Hepatocyte (in vitro differentiated cells): ENCODE measurements around the gene NSUN6. TPM values are rescaled to one million over a fixed set of nuclear protein-coding genes. Genes with fewer than 3 reads are reported as not detected.

Source experiments
- DNase-seq: peaks from one replicate; pipeline ENCODE4 v3.0.0-alpha.2; 2016; ENCODE audit warnings: low spot score
- H2AFZ ChIP-seq: fragments of 200-600 bp; sonication (generic); 2 replicates; pipeline ENCODE4 v1.6.0; 2016; ENCODE audit warnings: antibody characterized with exemption, mild to moderate bottlenecking
- H3K27ac ChIP-seq: fragments of 200-600 bp; sonication (generic); 2 replicates; pipeline ENCODE4 v1.5.1; 2016; ENCODE audit warnings: mild to moderate bottlenecking
- H3K27me3 ChIP-seq: fragments of 200-600 bp; sonication (generic); 2 replicates; pipeline ENCODE4 v1.6.1; 2016
- H3K36me3 ChIP-seq: fragments of 200-600 bp; sonication (generic); replicated peaks from 2 replicates; pipeline ENCODE4 v1.5.1; 2016; ENCODE audit warnings: low read depth; ENCODE audit not compliant: insufficient read depth
- H3K4me1 ChIP-seq: fragments of 200-600 bp; sonication (generic); 2 replicates; pipeline ENCODE4 v1.5.1; 2016; ENCODE audit warnings: mild to moderate bottlenecking, moderate library complexity; ENCODE audit not compliant: insufficient read depth
- H3K4me2 ChIP-seq: fragments of 200-600 bp; sonication (generic); 2 replicates; pipeline ENCODE4 v1.6.0; 2016
- H3K4me3 ChIP-seq: fragments of 200-600 bp; sonication (generic); 2 replicates; pipeline ENCODE4 v1.5.1; 2016; ENCODE audit warnings: mild to moderate bottlenecking
- H3K79me2 ChIP-seq: fragments of 200-600 bp; sonication (generic); 2 replicates; pipeline ENCODE4 v1.6.0; 2017; ENCODE audit warnings: mild to moderate bottlenecking
- H3K9me2 ChIP-seq: fragments of 200-600 bp; sonication (generic); replicated peaks from 2 replicates; pipeline ENCODE4 v1.6.0; 2017; ENCODE audit warnings: mild to moderate bottlenecking; ENCODE audit not compliant: insufficient read depth
- H3K9me3 ChIP-seq: fragments of 200-600 bp; sonication (generic); 2 replicates; pipeline ENCODE4 v1.5.1; 2016; ENCODE audit warnings: low read depth, mild to moderate bottlenecking
- H4K20me1 ChIP-seq: fragments of 200-600 bp; sonication (generic); 2 replicates; pipeline ENCODE4 v1.6.0; 2016; ENCODE audit warnings: mild to moderate bottlenecking; ENCODE audit not compliant: insufficient read depth, poor library complexity, severe bottlenecking
- EZH2 ChIP-seq: fragments of 200-600 bp; sonication (generic); IDR thresholded peaks from 2 replicates; pipeline ENCODE4 v1.6.1; 2016; ENCODE audit warnings: antibody characterized with exemption, mild to moderate bottlenecking, borderline replicate concordance
- EZH2phosphoT487 ChIP-seq: fragments of 200-600 bp; sonication (generic); IDR thresholded peaks from one replicate; pipeline ENCODE4 v1.6.1; 2018; ENCODE audit warnings: antibody characterized with exemption, mild to moderate bottlenecking, low read depth, moderate library complexity; ENCODE audit not compliant: unreplicated experiment, severe bottlenecking
- WGBS: methylation state at CpG from one replicate; pipeline ENCODE4 v1.1.6; 2016; ENCODE audit warnings: low lambda C conversion rate; ENCODE audit errors: missing lambda C conversion rate; 5-methylcytosine and 5-hydroxymethylcytosine counted together
- polyA plus RNA-seq: library from polyadenylated mRNA; unstranded; fragments of >200 nt; fragmentation: Nextera tagmentation; extraction: Ambion mirVana; gene quantifications from 2 replicates; pipeline ENCODE4 v1.2.1, GENCODE V29; 2016
- total RNA-seq: library from RNA; depleted of rRNA; stranded (reverse); fragments of >200 nt; gene quantifications from 2 replicates; pipeline ENCODE4 v1.2.3, GENCODE V29; 2014
- TF ChIP-seq, protein P1 (sequence below): fragments of 200-600 bp; sonication (generic); IDR thresholded peaks from 2 replicates; pipeline ENCODE4 v1.5.1; 2016; ENCODE audit warnings: antibody characterized with exemption, mild to moderate bottlenecking; ENCODE audit not compliant: poor library complexity

The NSUN6 gene
- total and polyA plus RNA-seq, 2 experiments from 2014 or later, result 12.2 to 14.6 TPM

DNA sequence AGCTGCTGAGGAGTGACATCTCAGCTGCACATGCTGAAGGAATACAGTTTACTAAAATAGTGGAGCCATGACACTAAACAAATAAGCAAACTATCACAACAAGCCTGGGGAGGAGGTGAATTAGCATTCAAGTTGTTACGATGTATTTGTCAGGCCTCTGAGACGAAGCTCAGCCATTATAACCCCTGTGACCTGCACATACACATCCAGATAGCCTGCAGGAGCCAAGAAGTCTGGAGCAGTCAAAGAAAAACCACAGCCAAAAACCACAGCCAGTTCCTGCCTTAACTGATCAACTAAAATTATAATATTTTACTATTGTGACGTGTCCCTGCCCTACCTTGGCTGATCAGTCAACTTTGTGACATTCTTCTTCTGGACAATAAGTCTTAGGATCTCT, 68.6 kb downstream of the NSUN6 start:
- no peaks in the 10 kb centered on the region for H4K20me1 ChIP-seq

DNA sequence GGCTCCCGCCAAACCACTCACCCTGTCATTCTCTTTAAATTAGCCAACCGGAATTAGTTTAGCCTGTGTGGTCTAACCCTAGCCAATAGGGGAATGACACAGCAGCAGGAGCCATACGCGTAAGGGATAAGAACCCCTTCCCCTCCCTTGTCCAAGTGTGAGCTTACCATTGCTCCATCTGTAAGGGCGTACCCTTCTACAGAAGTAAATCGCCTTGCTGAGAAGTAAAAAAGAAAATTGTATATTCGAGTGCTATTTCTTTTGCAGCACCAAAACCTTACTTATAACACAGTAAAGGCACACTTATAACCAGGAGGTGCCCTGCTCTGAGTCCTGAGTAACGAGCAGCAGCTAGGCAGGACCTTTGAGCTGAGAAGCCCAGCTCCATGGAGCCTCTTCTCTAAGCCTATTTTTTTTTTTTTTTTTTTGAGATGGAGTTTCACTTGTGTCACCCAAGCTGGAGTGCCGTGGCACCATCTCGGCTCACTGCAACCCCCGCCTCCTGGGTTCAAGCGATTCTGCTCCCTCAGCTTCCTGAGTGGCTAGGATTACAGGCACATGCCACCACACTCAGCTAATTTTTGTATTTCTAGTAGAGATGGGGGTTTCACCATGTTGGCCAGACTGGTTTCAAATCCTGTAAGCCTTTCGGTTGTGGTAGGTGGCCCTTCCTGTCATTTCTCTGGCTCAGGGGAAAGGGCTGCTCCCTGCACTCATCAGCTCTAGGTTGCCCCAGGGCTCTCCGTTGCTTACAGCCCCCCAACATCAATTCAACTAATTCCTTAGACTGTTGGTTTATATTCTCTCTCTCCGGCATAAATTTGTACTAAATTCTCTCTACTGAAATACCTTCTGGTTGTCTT, 73.3 kb downstream of the NSUN6 start:
- no peaks in the 10 kb centered on the region for H4K20me1 ChIP-seq
- H2AFZ ChIP-seq, result no peak overlapping the region
- no peaks in the 10 kb centered on the region for H3K9me3 ChIP-seq
- 95% methylated on average over 15 of the region's 15 CpGs for WGBS
- no peaks in the 10 kb centered on the region for H3K79me2 ChIP-seq
- no peaks in the 10 kb centered on the region for H3K4me1 ChIP-seq
- TF ChIP-seq, protein P1, sequence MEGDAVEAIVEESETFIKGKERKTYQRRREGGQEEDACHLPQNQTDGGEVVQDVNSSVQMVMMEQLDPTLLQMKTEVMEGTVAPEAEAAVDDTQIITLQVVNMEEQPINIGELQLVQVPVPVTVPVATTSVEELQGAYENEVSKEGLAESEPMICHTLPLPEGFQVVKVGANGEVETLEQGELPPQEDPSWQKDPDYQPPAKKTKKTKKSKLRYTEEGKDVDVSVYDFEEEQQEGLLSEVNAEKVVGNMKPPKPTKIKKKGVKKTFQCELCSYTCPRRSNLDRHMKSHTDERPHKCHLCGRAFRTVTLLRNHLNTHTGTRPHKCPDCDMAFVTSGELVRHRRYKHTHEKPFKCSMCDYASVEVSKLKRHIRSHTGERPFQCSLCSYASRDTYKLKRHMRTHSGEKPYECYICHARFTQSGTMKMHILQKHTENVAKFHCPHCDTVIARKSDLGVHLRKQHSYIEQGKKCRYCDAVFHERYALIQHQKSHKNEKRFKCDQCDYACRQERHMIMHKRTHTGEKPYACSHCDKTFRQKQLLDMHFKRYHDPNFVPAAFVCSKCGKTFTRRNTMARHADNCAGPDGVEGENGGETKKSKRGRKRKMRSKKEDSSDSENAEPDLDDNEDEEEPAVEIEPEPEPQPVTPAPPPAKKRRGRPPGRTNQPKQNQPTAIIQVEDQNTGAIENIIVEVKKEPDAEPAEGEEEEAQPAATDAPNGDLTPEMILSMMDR, result no peak
- no peak for TF ChIP-seq EZH2phosphoT487
- TF ChIP-seq EZH2, result no peak
- no peaks in the 10 kb centered on the region for H3K36me3 ChIP-seq
- H3K27me3 ChIP-seq, result no peaks in the 10 kb centered on the region
- H3K9me2 ChIP-seq, result no peaks in the 10 kb centered on the region
- no peak overlapping the region for H3K4me3 ChIP-seq
- no peak overlapping the region for H3K27ac ChIP-seq
- H3K4me2 ChIP-seq, result no peak overlapping the region
- no peak for DNase-seq

More for the DNA sequence above, 68.6 kb downstream of the NSUN6 start:
- Histone ChIP-seq H3K4me3 (no peak overlapping the region), H3K9me2 (no peaks in the 10 kb centered on the region), H3K4me2 (no peak overlapping the region), H3K27me3 (no peaks in the 10 kb centered on the region), H3K27ac (no peak overlapping the region), H3K36me3 (no peaks in the 10 kb centered on the region), H3K9me3 (no peaks in the 10 kb centered on the region), H2AFZ (no peak overlapping the region), H3K4me1 (no peaks in the 10 kb centered on the region), H3K79me2 (no peaks in the 10 kb centered on the region)
- TF ChIP-seq EZH2, result no peak
- TF ChIP-seq, protein P1, result no peak
- no peak for TF ChIP-seq EZH2phosphoT487
- DNase-seq, result no peak
- whole genome bisulfite sequencing, result 73% methylated on average over 3 of the region's 3 CpGs

DNA sequence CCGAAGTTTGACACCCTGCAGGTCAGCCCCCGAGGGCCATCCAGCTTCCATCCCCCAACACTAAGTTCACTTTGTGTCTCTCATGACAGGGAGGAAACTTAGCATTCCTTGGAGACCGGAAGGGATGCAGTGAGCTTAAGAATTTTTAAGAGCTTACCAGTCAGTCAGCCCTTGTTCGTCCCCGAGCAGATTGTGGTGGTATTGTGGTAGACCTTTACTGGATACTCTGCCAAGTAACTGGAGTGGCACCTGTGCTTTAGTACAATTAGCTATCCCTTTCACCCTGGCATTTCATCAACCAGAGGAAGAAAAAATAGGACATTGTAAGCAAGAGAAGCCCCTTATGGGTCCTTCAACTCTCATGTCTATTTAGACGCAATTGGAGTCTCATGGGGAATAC, 74.8 kb downstream of the NSUN6 start:
- H3K79me2 ChIP-seq, result no peaks in the 10 kb centered on the region
- no peaks in the 10 kb centered on the region for H3K9me2 ChIP-seq
- WGBS, result 93% methylated on average over 6 of the region's 6 CpGs
- no peak for DNase-seq
- H3K27me3 ChIP-seq, result no peaks in the 10 kb centered on the region
- H2AFZ ChIP-seq, result no peak overlapping the region
- no peaks in the 10 kb centered on the region for H3K4me1 ChIP-seq
- peak overlapping the region; percentile 72 for H3K27ac ChIP-seq
- no peak overlapping the region for H3K4me2 ChIP-seq
- H3K4me3 ChIP-seq, result no peak overlapping the region
- no peaks in the 10 kb centered on the region for H3K9me3 ChIP-seq
- no peaks in the 10 kb centered on the region for H3K36me3 ChIP-seq
- TF ChIP-seq EZH2phosphoT487, result no peak
- TF ChIP-seq EZH2, result no peak
- TF ChIP-seq, protein P1, result no peak
- no peaks in the 10 kb centered on the region for H4K20me1 ChIP-seq
